PC-3 (cell line): Measurements from ENCODE around the gene NKAIN2.

ENCODE experiments used
- CTCF ChIP-seq: fragments of 300-600 bp; sonication (generic); conservative IDR thresholded peaks from 2 replicates; pipeline ENCODE4 v1.5.1; 2017; ENCODE audit warnings: antibody characterized with exemption, low read depth, mild to moderate bottlenecking, low read length
- EZH2phosphoT487 ChIP-seq: fragments of 300-600 bp; sonication (generic); IDR thresholded peaks from 2 replicates; pipeline ENCODE4 v1.6.1; 2018; ENCODE audit warnings: mild to moderate bottlenecking, antibody characterized with exemption, low read length, borderline replicate concordance

- no peak for TF ChIP-seq CTCF
- TF ChIP-seq EZH2phosphoT487: no peak
These were observed 943.7 kb downstream of the NKAIN2 start for GRCh38 chr6:124747349-124747748.
